T-helper 2 cell treated with Interferon-gamma antibody and Interleukin-4, amounts not matched to agents 100 ng/mL and 5 ng/mL, for 36 hours (primary cell): ENCODE results near the gene GOLT1B. TPM values are rescaled to one million over a fixed set of nuclear protein-coding genes. Genes with fewer than 3 reads are reported as not detected.

Experiments
- intact Hi-C: fragments of 100-400 bp; cut with micrococcal nuclease; formaldehyde crosslinking; loops from one replicate; pipeline ENCODE4 v1.15.1; 2023
- total RNA-seq: library from RNA; stranded (reverse); gene quantifications from 2 replicates; pipeline ENCODE4 v1.2.3, GENCODE V29; 2022

The GOLT1B gene
- total RNA-seq, 1 donor from 2014 or later = 44.5 TPM

DNA sequence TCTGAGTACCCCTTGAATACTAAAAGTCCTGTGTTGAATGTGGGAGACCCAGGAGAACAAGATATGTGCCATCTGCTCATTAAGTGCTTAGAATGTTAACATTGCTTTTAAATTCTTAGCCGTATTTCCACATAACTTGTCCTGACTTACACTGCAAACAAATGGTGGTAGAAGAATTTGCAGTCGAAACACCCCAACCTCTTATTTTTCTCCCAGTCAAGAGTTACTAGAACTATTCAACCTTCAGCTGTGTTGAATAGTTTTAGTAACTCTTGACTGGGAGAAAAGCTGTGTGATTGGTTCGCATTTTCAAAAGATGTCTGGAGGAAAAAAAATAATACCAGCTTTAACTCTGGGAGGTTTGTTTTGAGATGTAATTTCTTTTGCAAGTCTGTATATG, 16.9 kb downstream of the GOLT1B start:
- intact Hi-C loops = no loop called here

DNA sequence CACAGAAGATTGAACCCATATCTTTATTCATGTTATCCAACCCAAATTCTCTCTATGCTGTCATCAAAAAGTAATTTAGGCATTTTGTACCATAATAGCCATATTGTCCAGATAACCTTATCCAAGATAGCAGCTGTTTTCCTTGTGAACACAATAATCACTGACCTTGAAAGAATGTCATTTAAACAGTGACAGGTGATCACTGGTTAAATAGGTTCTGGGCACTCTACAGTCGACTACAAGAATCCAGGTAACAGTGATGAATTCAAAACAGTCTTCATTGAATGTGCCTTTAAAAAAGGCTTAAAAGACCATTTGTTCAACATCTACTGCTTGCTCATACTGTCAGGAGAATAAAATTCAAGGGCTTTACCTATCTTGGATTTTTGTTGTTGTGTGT, 20.0 kb downstream of the GOLT1B start:
- intact Hi-C loops = no loop called here

DNA sequence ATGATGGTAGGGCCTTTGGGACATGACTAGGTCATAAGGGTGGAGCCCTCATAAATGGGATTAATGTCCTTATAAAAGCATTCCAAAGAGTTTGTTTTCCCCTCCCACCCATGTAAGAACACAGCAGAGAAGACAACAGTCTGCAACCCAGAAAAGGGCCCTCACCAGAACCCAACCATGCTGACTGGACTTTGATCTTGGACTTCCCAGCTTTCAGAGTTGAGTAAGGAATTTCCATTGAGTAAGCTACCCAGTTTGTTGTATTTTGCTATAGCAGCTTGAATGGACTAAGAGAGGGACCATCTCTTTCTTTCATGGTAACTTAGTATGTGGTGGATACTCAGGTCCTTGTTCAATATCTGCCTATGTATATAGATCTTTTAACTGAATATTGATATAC, 21.6 kb downstream of the GOLT1B start:
- intact Hi-C loops = no loop called here

DNA sequence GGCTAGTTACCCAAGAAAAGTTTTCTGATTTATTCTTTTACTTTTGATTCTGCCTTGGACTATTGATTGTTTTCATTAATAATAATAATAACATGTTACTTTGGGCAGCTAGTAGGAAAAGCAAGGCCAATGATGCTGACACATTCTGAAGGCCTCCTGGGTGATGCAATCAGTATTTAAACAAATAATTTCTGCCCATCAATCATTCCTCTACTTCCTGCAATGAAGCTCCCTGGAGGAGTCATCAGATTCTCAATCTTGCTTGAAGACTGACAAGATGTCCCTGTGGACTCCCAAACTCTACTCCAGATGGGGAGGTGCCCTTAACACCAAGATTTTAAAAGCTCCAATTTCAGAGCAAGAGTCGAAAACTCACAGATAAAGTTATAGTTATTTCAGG, 24.5 kb downstream of the GOLT1B start, which contains the start of gene SPX:
Gene SPX (plus strand): TSS at position 244 of the 400 bp plus-strand sequence. CDS start 177 bp downstream, outside the sequence.
- intact Hi-C loops = loop anchor here (2.0 to 5.0 kb wide), 3 partner anchors 17 to 156 kb away; partner anchors contain the start of genes GOLT1B and RECQL

DNA sequence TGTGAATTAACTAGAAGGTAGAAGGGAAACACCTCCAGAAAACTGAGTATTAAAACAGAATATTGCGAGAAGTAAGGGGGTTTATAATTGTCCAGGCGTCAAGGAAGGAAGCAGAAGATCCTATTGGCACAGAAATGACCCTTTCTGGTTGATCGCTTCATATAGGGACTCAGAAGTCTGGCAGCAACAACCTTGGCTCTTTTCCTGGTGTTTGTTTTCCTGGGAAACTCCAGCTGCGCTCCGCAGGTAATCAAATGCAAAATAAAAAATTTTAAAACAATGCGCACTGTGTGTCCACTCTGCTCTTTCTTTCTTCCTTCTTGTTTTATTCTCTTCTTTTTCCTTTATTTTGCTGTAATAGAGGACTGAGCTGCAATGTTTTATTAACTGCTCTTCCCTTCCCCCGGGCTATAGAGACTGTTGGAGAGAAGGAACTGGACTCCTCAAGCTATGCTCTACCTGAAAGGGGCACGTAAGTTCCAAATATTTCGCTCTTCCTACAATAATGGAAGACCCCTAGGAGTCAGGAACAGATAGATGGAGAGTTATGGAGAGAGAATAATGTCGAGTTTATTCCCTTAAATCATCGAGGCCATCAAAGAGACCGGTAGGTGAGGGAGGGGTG, 25.2 kb downstream of the GOLT1B start:
- intact Hi-C loops = loop anchor here (2.0 to 5.0 kb wide), 3 partner anchors 18 to 155 kb away; partner anchors contain the start of genes GOLT1B and RECQL

DNA sequence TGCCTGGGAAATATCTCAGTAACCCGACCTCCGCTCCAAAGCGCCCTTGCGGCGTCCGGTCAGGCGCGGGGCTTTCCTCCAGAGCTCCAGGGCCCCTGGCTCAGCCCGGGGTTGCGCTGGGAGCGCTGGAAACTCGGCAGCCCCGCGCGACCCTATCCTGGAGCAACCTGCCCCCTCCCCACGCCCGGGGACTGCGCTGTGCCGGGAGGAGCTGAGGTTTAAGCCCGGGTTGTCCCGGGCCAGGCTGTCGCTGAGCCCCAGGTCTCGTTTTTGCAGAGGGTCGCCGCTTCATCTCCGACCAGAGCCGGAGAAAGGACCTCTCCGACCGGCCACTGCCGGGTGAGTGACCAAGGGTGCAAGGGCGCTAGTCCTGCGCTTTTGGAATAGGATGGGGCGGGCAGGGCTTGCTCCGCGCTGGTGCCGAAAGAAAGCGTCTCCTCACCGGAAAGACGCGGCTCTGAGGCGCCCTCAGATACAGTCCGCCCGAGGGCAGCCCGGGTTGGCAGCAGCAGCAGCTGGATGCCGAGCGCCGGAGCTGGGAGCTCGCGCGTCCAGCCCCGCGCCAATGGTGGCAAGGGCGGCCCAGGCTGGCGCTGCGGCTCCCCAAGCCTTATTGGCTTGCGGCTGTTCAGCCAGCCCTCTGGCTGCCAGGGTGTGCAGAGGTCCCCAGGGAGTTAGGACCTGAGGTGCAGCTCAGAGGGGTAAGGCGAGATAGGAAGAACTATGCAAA, 26.0 kb downstream of the GOLT1B start:
- intact Hi-C loops = loop anchor here (2.0 to 5.0 kb wide), 3 partner anchors 19 to 155 kb away; partner anchors contain the start of genes GOLT1B and RECQL

DNA sequence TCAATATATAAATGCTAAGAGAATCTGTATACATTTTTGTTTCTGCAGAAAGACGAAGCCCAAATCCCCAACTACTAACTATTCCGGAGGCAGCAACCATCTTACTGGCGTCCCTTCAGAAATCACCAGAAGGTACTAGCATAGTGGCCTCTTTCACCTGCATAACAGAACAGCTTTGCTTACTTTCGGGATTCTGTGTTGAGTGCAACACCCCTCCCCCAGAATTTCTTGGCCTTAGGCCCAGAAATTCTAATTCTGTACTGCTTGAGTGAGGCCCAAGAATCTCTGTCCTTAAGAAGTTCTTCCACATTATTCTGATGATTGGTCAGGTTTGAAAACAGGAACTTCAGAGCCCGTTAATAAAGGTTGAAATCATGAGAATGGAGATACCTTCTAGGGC, 27.4 kb downstream of the GOLT1B start:
- intact Hi-C loops = loop anchor here (5.0 kb wide), 1 partner anchor 153 kb away; no protein-coding TSS in a partner anchor

DNA sequence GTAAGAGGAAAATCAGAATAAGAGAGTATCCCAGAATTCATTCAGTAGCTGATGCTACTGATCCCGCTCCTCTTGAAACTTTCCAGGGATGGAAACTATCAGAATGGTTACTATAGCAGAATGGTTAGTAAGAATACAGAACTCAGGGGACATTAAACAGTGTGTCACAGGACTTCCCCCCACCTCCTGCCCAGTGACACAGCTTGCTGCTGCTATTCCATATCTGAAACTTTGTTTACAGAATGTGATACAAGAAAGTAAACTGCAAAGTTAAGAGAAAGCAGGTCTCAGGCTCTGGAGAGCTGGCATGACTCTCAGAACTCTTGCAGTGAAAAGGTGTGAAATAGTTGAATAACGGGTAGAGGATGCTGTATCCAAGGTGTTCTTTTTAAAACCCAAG, 27.9 kb downstream of the GOLT1B start:
- intact Hi-C loops = loop anchor here (5.0 kb wide), 1 partner anchor 153 kb away; no protein-coding TSS in a partner anchor

DNA sequence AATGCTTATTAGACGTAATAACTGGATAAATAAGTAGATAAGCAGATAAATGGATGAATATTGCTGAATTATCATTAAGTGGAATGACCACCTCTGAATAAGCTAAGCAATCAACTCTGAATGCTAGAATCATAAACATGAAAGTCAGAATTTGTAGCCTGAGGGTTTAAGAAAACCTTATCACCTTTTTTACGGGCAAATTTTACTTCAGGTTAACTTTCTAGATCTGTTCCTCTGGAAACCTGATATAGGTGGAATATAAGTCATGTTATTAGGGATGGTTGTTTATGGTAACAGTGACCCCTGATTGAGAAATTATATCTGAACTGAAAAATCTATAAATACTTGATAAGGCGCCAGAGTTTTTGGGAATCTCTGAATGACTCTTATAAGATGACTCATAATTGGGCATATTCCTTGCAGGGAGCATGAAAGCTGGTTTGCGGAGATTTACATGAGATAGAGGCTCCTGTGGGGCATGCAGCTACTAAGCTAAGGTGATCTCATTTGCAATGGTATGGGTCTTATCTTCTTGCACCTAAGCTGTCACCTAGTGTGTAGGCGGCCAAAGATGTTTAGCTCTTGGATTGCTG, 36.6 kb downstream of the GOLT1B start:
- intact Hi-C loops = no loop called here

DNA sequence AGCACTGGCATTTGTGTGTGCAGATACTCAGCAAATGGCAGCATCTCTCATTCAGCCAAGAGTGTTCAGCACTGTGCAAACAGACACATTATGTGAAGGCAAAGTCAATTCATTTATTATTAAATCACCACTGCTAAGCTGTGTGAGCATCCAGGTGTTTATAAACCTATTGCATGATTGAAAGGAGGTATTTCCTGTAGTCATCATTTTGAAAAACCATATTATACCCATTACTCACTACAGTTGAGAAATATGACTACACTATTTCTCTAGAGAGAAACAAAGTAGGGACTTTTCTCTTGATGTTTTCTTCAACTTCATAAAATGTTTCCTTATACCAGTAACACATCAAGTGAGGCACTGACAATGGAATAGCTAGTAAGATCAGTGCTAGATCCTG, 38.2 kb downstream of the GOLT1B start:
- intact Hi-C loops = no loop called here

DNA sequence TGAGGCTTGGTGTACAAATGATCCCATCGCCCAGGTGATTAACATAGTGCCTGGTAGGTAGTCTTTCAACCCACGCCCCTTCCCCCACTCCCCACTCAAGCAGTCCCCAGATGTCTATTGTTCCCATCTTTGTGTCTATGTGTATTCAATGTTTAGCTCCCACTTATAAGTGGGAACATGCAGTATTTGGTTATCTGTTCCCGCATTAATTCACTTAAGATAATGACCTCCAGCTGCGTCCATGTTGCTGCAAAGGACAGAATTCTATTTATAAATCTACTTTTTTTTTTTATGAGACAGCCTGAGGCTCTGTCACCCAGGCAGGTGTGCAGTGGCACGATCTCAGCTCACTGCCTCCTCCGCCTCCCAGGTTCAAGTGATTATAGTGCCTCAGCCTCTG, 40.2 kb downstream of the GOLT1B start:
- intact Hi-C loops = no loop called here

DNA sequence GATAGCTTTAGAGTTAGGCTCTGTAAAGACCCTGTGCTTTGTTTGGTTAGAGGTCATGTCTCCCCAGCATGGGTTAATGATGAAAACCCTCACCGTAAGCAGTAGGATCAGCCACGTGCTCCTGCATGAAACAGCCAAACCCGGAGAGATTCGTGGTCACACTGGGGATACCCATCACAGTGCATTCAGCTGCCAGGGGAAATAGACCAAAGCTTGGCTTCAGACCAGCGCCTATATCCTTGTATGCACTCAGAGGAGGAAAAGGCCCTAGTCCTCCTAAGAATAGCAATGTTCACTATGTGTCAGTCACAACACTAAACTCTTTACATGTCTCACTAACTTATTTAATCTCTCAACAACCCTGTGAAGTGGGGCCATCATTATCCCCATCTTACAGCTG, 40.8 kb downstream of the GOLT1B start:
- intact Hi-C loops = no loop called here

DNA sequence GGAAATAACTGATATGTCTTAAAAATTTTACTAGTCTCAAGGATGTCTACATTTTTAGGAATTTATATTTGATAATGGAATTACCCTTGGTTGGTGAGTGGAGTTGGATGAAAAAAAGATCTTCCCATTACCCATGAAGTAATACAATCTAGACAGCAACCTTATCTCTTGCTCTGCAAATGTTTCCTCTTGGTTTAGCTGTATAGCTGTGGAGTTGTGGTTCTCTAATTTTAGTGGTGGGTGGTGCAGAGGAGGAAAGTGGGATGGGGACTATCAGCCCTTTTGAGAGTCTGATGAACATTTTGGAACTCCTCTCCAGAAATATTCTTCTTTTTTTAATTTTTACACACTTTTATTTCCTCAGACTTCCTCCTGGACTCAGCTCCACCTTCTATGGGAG, 41.6 kb downstream of the GOLT1B start:
- intact Hi-C loops = no loop called here

DNA sequence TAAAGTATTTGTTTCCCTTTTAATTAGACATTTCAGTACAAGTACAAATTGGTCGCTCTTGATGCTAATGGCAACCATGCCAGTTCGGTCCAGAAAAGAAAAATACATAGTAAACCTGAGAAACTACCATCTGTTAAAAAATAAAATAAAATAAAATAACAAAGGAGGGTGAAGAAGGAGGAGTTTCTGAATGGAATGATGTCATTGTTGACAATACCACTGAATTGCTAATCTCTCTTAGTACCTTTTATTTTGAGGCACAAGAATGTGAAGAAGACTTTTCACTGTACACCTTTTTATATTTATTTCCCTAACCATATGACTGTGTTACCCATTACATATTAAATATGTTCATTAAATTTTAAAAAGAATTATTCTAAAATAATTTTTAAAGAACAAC, 44.0 kb downstream of the GOLT1B start:
- intact Hi-C loops = no loop called here

DNA sequence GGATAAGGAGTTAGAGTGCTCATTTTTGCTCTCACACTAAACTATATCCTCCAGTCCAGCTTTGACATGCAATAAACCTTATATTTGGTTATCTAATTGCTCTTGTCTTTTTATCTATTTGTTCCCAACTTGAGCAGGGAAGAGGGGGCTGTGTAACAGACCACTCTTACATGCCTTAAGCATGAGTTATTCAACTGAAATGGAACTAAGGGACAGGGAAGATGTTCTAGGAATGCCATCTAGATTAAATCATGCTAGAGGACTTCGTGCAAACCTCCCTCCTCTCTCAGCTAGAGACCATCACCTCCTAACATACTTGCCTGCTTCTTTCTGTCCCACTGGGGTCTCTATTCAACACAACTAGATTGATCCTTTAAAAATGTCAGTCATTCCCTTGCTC, 45.1 kb downstream of the GOLT1B start:
- intact Hi-C loops = no loop called here

DNA sequence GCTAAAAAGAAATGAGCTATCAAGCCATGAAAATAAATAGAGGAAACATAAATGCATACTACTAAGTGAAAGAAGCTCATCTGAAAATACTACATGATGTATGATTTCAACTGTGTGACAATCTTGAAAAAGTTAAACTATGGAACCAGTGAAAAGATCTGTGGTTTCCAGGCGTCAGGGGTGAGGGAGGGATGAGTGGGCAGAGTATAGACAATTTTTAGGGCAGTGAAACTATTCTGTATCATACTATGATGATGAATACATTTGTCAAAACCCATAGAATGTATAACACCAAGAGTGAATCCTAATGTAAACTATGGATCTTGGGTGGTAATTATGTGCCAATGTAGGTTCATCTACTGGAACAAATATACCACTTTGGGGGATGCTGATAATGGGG, 45.8 kb downstream of the GOLT1B start:
- intact Hi-C loops = no loop called here

DNA sequence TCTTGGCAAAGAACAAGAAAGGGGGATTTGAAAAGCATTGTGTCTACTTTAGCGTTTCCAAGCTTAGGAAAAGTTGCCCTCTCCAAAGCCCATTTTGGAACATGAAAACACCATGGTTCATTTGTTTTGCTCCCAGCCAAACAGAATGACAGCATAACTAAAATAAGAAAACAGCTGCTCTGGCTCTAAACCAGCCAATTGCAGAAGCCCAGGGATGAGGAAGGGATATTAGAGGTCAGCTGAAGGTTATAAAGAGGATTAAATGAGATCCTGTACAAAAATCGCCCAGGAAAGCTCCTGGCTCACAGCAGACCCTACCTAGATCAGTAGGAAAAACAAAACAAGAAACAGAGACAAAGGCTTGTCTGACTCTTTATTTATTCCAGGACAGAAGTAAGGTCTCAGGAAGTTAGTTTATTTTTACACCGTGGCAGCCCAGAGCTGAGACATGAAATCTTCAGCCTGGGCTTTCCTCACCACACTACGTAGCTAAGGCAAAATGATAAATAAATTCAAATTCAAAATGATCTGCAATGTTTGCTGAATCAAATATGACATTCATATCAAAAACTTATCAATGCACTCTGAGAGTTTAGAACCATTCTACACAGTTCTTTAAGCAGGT, 50.4 kb downstream of the GOLT1B start:
- intact Hi-C loops = no loop called here

DNA sequence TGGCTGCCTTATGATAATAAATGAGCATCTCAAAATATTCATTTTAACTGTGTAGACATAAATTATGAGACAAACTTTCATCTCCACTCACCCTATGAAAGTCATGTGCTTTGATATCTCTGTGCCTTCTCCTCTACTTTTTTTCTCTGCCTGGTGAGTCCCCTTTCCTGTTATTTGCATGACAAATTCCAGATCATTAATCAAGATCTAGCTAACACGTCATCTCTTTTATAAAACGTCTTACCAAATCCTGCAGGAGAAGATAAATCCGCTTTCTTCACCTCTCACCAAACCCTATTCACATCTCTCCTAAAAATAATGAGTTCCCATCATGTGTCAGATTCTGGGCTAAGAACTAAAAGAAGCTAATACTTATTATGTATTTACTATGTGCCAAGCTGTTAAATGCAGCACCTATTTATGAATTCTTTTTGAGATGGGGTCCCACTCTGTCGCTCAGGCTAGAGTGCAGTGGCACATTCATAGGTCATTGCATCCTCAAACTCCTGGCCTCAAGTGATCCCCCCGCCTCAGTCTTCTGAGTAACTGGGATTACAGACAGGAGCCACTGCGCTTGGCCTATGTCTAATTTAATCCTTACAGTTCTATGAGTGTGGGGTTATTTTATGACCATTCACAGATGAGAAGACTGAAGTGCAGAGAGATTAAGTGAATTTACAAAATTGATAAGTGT, 51.2 kb downstream of the GOLT1B start:
- intact Hi-C loops = no loop called here

DNA sequence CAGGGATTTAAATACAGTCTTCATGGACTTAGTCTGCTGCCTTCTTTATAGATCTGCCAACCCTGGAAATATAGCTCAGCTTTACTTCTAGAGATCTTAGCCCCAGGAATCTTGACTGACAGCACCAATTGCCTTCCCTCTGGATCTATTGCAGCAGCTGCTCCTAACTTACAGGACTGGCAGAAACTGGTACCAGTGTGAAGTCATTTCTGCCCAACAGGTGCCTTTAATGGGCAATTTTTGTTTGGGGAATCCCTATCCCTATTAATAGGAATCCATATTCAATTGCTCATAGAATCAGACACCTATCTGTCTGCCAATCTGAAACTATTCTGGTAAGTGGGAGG, 51.7 kb downstream of the GOLT1B start:
- intact Hi-C loops = no loop called here

DNA sequence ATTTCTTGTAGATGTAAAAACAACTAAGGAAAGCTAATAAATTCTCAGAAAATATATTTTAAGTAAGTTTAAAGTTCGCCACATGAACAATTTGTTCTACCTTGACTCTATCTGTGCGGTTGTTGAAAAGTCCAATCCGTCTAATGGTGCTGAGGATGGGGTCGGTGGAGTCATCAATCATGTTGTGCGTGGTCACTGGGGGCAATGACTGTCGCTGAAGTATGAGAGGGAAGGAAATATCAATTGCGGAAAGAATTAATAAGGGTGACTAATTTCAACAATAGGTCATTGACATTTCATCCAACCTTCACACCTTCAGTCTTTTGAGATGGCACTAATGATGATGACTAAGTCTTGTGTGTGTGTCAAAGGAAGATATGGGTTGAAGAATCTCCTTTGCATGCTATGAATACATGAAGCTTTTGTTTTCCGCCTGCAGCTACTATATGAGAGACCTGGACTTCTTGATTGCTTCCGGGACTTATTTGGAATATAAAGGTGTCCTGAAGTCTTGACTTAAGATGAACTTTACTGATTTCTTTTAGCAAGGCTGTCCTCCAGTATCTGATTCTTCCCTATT, 56.6 kb downstream of the GOLT1B start:
- intact Hi-C loops = no loop called here
